AG08396 (cell line): ENCODE results near the gene ADD3.

ENCODE experiments used
- DNase-seq: peaks from one replicate; pipeline ENCODE4 v3.0.0; 2012; ENCODE audit warnings: low spot score, mixed read lengths

Gene ADD3

GRCh38 chr10:110176141-110177030 lies 168.6 kb downstream of the ADD3 start:
- DNase-seq = no peak

- DNase-seq = no peak
Observed at GRCh38 chr10:110179220-110179619, 171.4 kb downstream of the ADD3 start.

- no peak for DNase-seq
Observed at GRCh38 chr10:110181451-110181850, 173.7 kb downstream of the ADD3 start.

- DNase-seq = no peak
Observed at GRCh38 chr10:110181911-110182310, 174.1 kb downstream of the ADD3 start.

- DNase-seq = no peak
Observed at GRCh38 chr10:110184398-110184797, 176.6 kb downstream of the ADD3 start.
